Measurements from ENCODE around the gene TARS1. TPM values are rescaled to one million over a fixed set of nuclear protein-coding genes. Genes with fewer than 3 reads are reported as not detected.

TARS1 gene
- total RNA-seq, 1 experiment from 2014 or later = 417 TPM

GRCh38 chr5:33398501-33398900 lies 42.3 kb upstream of the TARS1 start:
- DNase-seq = no peak
- H3K14ac ChIP-seq (ENCODE audit: insufficient read depth, low read length) = no peak overlapping the region
- H3T11ph ChIP-seq (ENCODE audit: low read length) = no peak overlapping the region
- Mint-ChIP-seq H3K27ac (no peak overlapping the region), H3K36me3 (ENCODE audit: insufficient read depth in 1 of 3, low read depth in 3 of 3) (peaks cover 0 to 5% (median 3%) of the 10 kb centered on the region in 3 experiments; a peak in 1 of 7 replicates), H3K27me3 (ENCODE audit: low read depth) (no peaks in the 10 kb centered on the region), H3K9me3 (peaks cover 6% of the 10 kb centered on the region in 2 experiments; a peak in 4 of 5 replicates), H3K4me3 (no peak overlapping the region), H3K4me1 (peaks cover 10 to 11% of the 10 kb centered on the region in 2 experiments)
- H3K4ac ChIP-seq (ENCODE audit: low read depth, low read length) = no peak overlapping the region
- no peaks in the 10 kb centered on the region for H3K79me1 ChIP-seq (ENCODE audit: insufficient read depth, low read depth, low read length, poor library complexity, severe bottlenecking)
- H2BK12ac ChIP-seq (ENCODE audit: insufficient read length, low read depth, low read length) = no peak overlapping the region
- H3K4me2 ChIP-seq (ENCODE audit: insufficient read depth, insufficient read length, low read length) = no peak overlapping the region
- H3K9ac ChIP-seq (ENCODE audit: extremely low read depth, insufficient read length, low read length) = no peak overlapping the region
- H2BK5ac ChIP-seq (ENCODE audit: insufficient read length, low read length) = no peak overlapping the region
- TF ChIP-seq, protein P1, sequence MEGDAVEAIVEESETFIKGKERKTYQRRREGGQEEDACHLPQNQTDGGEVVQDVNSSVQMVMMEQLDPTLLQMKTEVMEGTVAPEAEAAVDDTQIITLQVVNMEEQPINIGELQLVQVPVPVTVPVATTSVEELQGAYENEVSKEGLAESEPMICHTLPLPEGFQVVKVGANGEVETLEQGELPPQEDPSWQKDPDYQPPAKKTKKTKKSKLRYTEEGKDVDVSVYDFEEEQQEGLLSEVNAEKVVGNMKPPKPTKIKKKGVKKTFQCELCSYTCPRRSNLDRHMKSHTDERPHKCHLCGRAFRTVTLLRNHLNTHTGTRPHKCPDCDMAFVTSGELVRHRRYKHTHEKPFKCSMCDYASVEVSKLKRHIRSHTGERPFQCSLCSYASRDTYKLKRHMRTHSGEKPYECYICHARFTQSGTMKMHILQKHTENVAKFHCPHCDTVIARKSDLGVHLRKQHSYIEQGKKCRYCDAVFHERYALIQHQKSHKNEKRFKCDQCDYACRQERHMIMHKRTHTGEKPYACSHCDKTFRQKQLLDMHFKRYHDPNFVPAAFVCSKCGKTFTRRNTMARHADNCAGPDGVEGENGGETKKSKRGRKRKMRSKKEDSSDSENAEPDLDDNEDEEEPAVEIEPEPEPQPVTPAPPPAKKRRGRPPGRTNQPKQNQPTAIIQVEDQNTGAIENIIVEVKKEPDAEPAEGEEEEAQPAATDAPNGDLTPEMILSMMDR (conservative IDR thresholded peaks at IDR 0.05) = no peak
- no peaks in the 10 kb centered on the region for H3K9me3 ChIP-seq (ENCODE audit: control insufficient read depth, low read depth, low read length)
- H3K79me2 ChIP-seq (ENCODE audit: insufficient read depth, low read length) = no peaks in the 10 kb centered on the region
- WGBS (ENCODE audit: extremely low coverage, insufficient read length, low lambda C conversion rate) = no CpG with 5 or more reads among the region's 1 CpG
- H3K18ac ChIP-seq (ENCODE audit: insufficient read length, low read depth, low read length) = no peak overlapping the region
- no peak overlapping the region for H3K27ac ChIP-seq (ENCODE audit: insufficient read length, low read depth, low read length)
- no peak overlapping the region for H4K5ac ChIP-seq (ENCODE audit: insufficient read length, low read depth, low read length)
- no peak overlapping the region for H2BK120ac ChIP-seq (ENCODE audit: low read depth, low read length, poor library complexity, severe bottlenecking)
- peaks cover 4% of the 10 kb centered on the region; the same call in 1 of the 2 replicates for H3K4me1 ChIP-seq (ENCODE audit: insufficient read depth, low read length)
- H4K91ac ChIP-seq (ENCODE audit: insufficient read length, low read depth, low read length) = no peak overlapping the region
- H3K56ac ChIP-seq (ENCODE audit: insufficient read length, low read depth, low read length) = no peak overlapping the region
- H3K23ac ChIP-seq (ENCODE audit: insufficient read length, low read depth, low read length) = no peak overlapping the region
- H3K23me2 ChIP-seq (ENCODE audit: insufficient read length, low read depth, low read length, poor library complexity, severe bottlenecking) = no peaks in the 10 kb centered on the region
- H2BK20ac ChIP-seq (ENCODE audit: low read depth, low read length, poor library complexity, severe bottlenecking) = no peak overlapping the region
- H3K27me3 ChIP-seq (ENCODE audit: insufficient read depth, low read length) = no peaks in the 10 kb centered on the region
- H4K20me1 ChIP-seq (ENCODE audit: control insufficient read depth, insufficient read depth, insufficient read length) = no peaks in the 10 kb centered on the region
- H2AFZ ChIP-seq (ENCODE audit: low read length) = no peak overlapping the region
- no peak overlapping the region for H4K8ac ChIP-seq (replicated peaks; ENCODE audit: insufficient read length, low read depth, low read length)
- H2BK15ac ChIP-seq (ENCODE audit: low read depth, low read length) = no peak overlapping the region
- no peak overlapping the region for H2AK5ac ChIP-seq (ENCODE audit: insufficient read length, low read length)
